ENCODE data around the gene TUBA8. TPM values are rescaled to one million over a fixed set of nuclear protein-coding genes. Genes with fewer than 3 reads are reported as not detected.

TUBA8 gene
- total RNA-seq, 6 donors from 2014 or later, result 0.61 to 1.2 (median 0.81) TPM; not detected in 1

DNA sequence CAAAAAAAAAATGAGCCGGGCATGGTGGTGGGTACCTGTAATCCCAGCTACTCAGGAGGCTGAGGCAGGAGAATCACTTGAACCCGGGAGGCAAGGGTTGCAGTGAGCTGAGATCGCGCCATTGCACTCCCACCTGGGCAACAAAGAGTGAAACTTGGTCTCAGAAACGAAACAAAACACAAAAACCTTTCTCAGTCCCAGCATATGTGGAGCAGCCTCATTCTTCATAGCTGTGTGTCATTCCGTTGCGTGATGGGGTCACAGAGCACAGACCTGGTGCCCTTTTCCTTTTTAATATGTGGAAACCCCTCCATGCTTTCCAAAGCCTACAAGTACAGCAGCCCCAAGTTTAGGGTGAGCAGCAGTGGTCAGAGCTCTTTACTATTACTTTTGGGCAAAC, 19.1 kb upstream of the TUBA8 start:
- H3K36me3 ChIP-seq, result peaks cover 7 to 44% (median 28%) of the 10 kb centered on the region in 4 donors
- 58 to 60% methylated on average over 7 of the region's 7 CpGs for WGBS, 2 donors
- peaks cover 0 to 5% (median 1%) of the 10 kb centered on the region in 4 donors for H3K4me1 ChIP-seq

DNA sequence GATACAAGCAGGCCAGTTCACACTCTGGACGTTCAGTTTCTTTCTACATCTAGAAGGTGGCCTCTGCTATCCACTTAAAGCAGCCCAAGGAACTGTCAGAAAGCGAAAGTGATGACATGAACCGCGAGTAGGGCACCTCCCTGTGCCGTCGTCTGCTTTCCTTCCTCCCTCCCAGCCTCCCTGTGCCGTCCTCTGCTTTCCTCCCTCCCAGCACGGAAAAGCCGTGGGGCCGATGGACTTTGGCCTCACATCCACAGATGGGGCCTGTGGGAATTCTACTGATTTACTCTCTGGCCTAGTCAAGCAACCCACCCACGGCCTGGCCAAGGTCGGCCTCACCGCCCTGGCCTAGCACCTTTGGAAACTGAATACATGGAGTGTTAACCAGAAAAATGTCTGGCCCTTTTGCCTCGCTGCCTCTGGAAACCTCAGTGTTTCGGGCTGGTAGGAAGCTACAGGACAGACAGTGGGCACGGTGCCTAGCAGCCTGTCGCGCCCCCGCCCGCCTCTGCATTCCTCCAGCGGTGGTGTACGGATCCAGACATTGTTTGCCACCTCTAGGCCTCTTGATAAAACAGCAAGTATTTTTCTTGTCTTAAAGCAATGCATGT, 18.6 kb upstream of the TUBA8 start:
- no peaks in the 10 kb centered on the region for H3K9me3 ChIP-seq
- 32 to 57% methylated on average over 18 to 22 of the region's 22 CpGs for WGBS, 2 donors
- peak overlapping the region; percentile 78 to 93 (median 84) for H3K27ac ChIP-seq
- peak overlapping the region in 3 of 4 donors; percentile 17 to 39 (median 35) for H3K4me3 ChIP-seq
- H3K27me3 ChIP-seq, result no peaks in the 10 kb centered on the region
- TF ChIP-seq POLR2AphosphoS5 (IDR thresholded peaks at IDR 0.05) (peak in 1 of 2 donors; percentile 24), EP300 (IDR thresholded peaks at IDR 0.05) (no peak)
- DNase-seq (peak in 1 of 2 donors; percentile 90), ATAC-seq (ENCODE audit: low FRiP score in 2 of 2) (peak; percentile 67 to 94)
- peaks cover 7 to 39% (median 24%) of the 10 kb centered on the region in 4 donors for H3K36me3 ChIP-seq
- H3K4me1 ChIP-seq, result peaks cover 0 to 5% (median 1%) of the 10 kb centered on the region in 4 donors

More for the DNA sequence above, 19.1 kb upstream of the TUBA8 start:
- Histone ChIP-seq H3K9me3 (no peaks in the 10 kb centered on the region), H3K4me3 (peak overlapping the region in 3 of 4 donors; percentile 17 to 39 (median 35)), H3K27me3 (no peaks in the 10 kb centered on the region), H3K27ac (peak overlapping the region; percentile 78 to 93 (median 84))
- DNase-seq, result no peak
- peak in 1 of 2 donors; percentile 16 for ATAC-seq (ENCODE audit: low FRiP score in 2 of 2)
- no peak for TF ChIP-seq POLR2AphosphoS5 (IDR thresholded peaks at IDR 0.05)
- TF ChIP-seq EP300 (IDR thresholded peaks at IDR 0.05), result no peak
- TF ChIP-seq POLR2A (IDR thresholded peaks at IDR 0.05), result no peak
- TF ChIP-seq, protein P1, sequence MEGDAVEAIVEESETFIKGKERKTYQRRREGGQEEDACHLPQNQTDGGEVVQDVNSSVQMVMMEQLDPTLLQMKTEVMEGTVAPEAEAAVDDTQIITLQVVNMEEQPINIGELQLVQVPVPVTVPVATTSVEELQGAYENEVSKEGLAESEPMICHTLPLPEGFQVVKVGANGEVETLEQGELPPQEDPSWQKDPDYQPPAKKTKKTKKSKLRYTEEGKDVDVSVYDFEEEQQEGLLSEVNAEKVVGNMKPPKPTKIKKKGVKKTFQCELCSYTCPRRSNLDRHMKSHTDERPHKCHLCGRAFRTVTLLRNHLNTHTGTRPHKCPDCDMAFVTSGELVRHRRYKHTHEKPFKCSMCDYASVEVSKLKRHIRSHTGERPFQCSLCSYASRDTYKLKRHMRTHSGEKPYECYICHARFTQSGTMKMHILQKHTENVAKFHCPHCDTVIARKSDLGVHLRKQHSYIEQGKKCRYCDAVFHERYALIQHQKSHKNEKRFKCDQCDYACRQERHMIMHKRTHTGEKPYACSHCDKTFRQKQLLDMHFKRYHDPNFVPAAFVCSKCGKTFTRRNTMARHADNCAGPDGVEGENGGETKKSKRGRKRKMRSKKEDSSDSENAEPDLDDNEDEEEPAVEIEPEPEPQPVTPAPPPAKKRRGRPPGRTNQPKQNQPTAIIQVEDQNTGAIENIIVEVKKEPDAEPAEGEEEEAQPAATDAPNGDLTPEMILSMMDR (IDR thresholded peaks at IDR 0.05), result no peak

DNA sequence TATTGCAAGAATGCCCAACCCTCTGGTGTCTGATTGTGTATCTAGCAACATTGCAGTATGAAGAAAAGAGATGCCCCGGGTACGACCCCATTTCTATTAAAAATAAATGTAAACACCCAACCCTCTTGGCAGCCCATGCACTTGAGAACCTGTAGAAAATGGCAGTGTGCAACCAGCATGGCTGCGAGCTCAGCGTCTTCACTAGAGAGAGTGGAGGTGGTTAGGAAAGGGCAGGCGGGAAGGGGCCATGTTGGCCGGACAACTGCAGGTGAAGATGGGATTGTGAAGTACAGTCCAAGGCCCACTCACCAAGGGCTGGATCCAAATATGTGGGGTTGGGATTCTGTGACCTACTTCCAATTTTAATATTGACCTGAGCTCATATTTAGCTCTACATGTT, 16.9 kb upstream of the TUBA8 start:
- Histone ChIP-seq H3K4me1 (peaks cover 0 to 5% (median 1%) of the 10 kb centered on the region in 4 donors), H3K9me3 (no peaks in the 10 kb centered on the region), H3K4me3 (no peak overlapping the region), H3K27ac (no peak overlapping the region), H3K36me3 (peaks cover 0 to 23% (median 8%) of the 10 kb centered on the region in 4 donors), H3K27me3 (no peaks in the 10 kb centered on the region)
- TF ChIP-seq POLR2AphosphoS5 (IDR thresholded peaks at IDR 0.05), result no peak
- no peak for TF ChIP-seq EP300 (IDR thresholded peaks at IDR 0.05)
- TF ChIP-seq, protein P1 (IDR thresholded peaks at IDR 0.05), result no peak
- no peak for TF ChIP-seq POLR2A (IDR thresholded peaks at IDR 0.05)
- no peak for DNase-seq
- WGBS, 2 donors, result 93% methylated on average over 6 of the region's 6 CpGs
- ATAC-seq (ENCODE audit: low FRiP score in 2 of 2), result no peak

DNA sequence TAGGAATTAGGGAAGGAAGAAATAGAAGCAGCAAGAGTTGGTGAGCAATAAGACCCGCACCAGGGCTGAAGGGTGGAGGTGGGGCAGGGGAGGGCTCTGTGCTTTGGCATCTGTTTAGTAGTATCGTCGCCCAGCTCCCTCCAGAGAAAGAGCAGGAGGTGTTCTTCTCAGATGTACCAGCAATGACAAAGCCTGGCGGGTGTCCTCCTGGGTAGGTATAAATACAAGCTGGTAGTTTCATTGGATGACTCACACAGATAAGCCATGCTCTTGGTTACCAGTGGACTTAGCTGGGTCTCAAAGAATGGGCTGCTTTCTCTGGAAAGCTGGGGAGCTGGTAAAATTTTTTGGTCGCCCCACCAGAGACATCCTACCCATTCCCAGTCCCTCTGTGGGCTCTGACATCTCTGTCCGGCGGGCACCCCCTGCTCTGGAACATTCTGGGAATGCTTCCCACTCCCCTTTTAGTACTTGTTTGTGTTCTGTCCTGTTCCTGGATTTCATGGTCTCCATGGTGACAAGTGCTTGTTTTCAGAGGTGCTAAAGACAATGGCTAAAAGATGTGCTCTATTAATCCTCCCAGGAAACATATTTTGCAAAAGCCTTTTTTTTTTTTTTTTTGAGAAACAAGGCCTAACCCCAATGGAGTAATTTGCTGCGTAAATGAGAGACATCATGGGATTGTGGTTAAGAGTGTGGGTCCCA, 15.4 kb upstream of the TUBA8 start:
- TF ChIP-seq, protein P1 (IDR thresholded peaks at IDR 0.05), result no peak
- no peak for TF ChIP-seq POLR2AphosphoS5 (IDR thresholded peaks at IDR 0.05)
- TF ChIP-seq POLR2A (IDR thresholded peaks at IDR 0.05), result no peak
- no peak for TF ChIP-seq EP300 (IDR thresholded peaks at IDR 0.05)
- no peak for DNase-seq
- ATAC-seq (ENCODE audit: low FRiP score in 2 of 2), result no peak
- H3K27me3 ChIP-seq, result no peaks in the 10 kb centered on the region
- H3K9me3 ChIP-seq, result no peaks in the 10 kb centered on the region
- no peak overlapping the region for H3K4me3 ChIP-seq
- H3K4me1 ChIP-seq, result peaks cover 0 to 5% (median 1%) of the 10 kb centered on the region in 4 donors
- no peak overlapping the region for H3K27ac ChIP-seq
- 92 to 93% methylated on average over 8 of the region's 8 CpGs for WGBS, 2 donors
- peaks cover 0 to 12% (median 0%) of the 10 kb centered on the region in 4 donors for H3K36me3 ChIP-seq

DNA sequence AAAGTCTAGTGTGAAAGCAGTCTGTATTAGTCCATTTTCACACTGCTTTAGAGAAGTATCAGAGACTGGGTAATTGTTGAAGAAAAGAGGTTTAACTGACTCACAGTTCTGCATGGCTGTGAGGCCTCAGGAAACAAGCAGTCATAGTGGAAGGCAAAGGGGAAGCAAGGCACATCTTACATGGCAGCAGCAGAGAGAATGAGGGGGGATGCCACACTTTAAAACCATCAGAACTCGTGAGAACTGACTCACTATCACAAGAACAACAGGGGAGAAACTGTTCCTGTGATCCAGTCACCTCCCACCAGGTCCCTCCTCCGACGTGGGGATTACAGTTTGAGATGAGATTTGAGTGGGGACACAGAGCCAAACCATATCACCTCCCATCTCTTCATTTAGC, 13.8 kb upstream of the TUBA8 start:
- TF ChIP-seq EP300 (IDR thresholded peaks at IDR 0.05) (no peak), POLR2AphosphoS5 (IDR thresholded peaks at IDR 0.05) (no peak), POLR2A (IDR thresholded peaks at IDR 0.05) (no peak)
- TF ChIP-seq, protein P1 (IDR thresholded peaks at IDR 0.05), result no peak
- Histone ChIP-seq H3K27me3 (no peaks in the 10 kb centered on the region), H3K9me3 (no peaks in the 10 kb centered on the region), H3K36me3 (peaks cover 0 to 4% (median 0%) of the 10 kb centered on the region in 4 donors), H3K4me3 (no peak overlapping the region), H3K27ac (no peak overlapping the region), H3K4me1 (no peaks in the 10 kb centered on the region)
- 56% methylated on average over 3 of the region's 3 CpGs for WGBS, 2 donors
- DNase-seq (no peak), ATAC-seq (ENCODE audit: low FRiP score in 2 of 2) (no peak)
